NCI-H1417 (cell line): Measurements from ENCODE around the gene CUL5.
"Not testable (repeated sequence)": the region's sequence is repeated elsewhere in the genome, so short reads cannot be mapped to it uniquely, and the experiment has no call there.

Experiments
- DNase-seq, 3 experiments: peaks; one replicate each; lab custom pipeline; 2025; lab: John Stamatoyannopoulos, UW

The CUL5 gene

DNA sequence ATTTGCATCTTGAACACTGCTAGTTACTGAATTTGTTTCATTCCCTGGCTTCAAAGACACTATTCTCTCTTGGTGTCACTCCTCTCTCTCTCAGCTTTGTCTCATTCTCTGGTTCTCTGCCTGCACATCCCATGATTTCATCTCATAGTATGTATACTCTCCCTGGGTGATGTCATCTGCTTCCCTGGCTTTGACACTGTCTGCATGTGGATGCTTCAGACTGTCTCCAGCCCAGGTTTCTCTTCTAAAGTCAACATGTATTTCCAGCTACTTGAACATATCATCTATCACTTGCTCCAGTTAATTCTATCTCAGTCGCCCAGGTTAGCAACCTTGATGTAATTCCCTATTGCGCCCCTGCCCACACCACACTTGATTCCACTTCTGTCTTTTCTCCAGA, 103.4 kb downstream of the CUL5 start:
- no peak for DNase-seq

DNA sequence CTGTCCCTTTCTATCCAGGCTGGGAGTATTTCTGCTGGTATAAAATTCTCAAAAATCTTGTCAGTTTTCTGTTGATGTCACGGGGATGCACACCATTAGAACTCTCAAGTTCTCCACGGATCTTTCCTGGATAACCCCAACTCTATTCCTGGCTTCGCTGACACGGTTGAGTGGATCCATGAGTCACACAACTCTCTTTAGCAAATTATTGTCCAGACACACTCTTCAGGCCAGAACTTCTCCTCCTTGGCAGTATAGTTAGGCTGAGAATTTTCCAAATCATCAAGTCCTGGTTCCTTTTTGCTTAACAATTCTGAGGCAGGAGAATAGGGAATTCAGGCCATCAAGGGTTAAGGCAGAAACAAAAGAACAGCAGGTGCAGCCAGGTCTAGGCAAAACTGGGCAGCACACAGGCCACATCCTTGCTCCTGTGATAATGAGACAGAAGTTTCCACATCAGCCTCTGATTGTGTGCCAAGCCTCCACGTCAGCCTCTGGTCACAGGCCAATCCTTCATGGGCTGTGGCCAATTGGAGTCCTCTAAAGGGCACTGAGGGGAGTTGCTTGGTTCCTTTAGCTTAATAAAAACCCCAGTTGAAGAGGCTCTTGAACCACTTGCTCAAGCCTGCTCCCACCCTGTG, 106.9 kb downstream of the CUL5 start:
- DNase-seq, result peak; percentile 10 to 70 (median 54)

DNA sequence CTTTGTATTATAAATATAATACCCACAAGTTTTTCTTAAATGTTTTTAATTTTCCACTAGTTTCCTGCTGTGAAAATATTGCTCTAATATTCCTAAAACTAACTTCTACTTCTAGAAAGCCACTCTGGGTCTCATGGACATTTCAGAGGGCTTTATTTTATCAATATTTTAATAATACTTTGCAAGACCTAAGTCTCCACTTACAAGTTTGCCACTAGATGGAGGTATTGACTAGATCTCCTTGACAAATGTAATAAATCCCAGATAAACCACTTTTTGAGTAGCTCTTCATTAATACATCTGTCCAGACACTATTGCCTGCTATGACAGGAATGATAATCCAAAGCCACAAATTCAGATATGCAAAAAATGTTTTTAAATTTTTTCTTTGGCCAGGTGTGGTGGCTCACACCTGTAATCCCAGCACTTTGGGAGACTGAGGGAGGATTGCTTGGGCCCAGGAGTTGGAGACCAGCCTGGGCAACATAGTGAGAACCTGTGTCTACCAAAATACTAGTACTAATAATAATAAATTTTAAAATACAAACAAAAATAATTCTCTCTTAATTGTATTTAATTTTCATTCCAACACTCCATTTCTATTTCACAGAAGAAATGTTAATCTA, 109.2 kb downstream of the CUL5 start:
- DNase-seq, result peak in 1 of 3 experiments; percentile 71

DNA sequence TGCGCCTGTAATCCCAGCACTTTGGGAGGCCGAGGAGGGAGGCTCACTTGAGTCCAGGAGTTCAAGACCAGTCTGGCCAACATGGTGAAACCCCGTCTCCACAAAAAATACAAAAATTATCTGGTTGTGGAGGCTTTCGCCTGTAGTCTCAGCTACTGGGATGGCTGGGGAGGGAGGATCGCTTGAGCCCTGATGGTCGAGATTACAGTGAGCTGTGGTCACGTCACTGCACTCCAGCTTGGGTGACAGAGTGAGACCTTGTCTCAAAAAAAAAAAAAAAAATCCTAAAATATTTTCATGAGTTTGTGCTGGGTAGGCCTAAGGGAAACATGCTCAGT, 112.2 kb downstream of the CUL5 start:
- DNase-seq, result not testable (repeated sequence)

DNA sequence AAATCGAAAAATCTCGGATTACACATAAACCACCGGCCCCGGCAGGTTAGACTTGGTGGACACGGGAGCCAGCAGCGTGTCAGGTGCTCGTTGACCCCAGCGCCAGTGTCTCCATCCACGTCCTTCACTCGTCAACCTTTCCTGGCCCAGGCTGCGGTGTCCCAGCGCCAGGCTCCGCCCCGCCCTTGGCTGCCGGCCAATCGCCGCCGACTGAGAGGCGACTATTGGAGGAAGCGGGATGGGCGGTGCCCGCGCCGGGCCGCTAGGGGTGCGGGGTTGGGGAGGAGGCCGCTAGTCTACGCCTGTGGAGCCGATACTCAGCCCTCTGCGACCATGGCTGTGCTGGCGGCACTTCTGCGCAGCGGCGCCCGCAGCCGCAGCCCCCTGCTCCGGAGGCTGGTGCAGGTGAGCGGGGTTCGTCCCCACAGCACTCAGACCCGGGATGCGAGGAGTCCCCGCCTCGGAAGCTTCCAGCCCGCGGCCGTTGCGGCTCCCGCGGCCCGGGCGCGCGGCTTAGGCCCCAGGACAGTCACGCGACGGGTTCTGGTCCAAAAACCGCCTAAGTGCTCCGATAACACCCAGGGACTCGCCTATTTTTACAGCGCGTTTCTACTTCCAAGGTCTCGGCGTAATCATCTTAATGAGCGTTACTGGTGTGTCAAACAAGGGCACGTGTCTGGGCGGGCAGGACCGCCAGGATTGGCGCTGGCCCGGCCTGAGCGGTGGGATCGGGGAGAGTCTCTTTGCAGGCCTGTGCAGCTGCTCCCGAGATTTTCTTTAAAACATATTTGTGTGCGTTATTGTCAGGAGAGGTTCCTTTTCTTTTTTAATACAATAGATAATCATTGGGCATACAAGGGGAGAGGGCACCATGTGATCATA, 112.8 kb downstream of the CUL5 start, which contains the start of gene ACAT1:
Gene ACAT1, plus strand, starts transcription at position 294 of the 882 bp plus-strand sequence. Its CDS starts 40 bp downstream, at position 334.
- peak; percentile 88 to 97 (median 95) for DNase-seq

DNA sequence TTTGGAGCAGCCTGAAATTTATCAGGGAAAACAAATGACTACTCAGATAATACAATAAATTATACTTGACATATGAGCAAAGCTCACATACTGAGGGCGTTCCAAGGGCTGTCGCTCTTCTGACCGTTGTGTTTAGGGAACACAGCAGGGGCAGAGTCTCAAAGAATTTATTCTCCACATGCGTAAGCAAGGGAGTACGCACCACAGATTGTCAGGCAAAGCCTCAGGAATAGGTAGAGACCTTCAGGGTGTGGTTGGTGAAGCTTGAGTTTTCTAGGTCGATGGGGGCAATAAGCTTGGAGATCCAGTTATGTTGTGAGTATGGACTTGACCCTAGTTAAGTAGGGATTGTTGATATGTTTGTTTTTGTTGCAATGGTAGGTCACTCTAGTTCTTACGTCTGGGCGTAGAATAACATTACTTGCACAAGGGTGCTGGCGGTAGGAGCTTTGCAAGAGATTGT, 113.5 kb downstream of the CUL5 start:
- DNase-seq, result peak in 2 of 3 experiments; percentile 77 to 92

DNA sequence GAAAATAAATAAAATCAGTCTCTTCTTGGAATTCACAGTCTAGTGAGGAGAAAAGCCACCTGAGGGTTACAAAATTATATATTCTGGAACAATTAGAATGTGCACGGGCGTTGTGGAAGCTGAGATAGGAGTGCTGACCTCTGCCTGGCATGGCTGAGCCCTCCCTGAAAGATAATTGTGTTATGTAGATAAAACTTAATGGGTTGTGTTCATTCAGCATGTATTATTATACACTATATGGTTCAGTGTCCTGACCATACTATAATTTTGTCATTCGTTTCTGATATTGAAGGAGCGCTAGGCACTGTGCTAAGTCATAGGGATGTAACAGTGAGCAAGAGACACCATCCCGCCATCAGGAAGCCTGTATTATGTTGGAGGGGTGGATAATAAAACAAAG, 116.4 kb downstream of the CUL5 start:
- DNase-seq, result no peak

DNA sequence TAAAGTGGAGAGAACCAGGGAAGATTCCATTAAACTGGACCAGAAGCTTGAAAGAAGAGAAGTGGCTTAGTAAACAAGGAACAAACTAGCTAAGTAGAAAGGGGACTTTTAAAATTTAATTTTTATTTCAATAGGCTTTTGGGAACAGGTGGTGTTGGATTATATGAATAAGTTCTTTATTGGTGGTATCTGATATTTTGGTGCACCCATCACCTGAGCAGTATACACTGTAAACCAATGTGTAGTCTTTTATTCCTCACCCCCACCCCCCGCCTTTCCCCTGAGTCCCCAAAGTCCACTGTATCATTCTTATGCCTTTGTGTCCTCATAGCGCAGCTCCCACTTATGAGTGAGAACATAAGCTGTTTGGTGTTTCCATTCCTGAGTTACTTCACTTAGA, 120.1 kb downstream of the CUL5 start:
- DNase-seq, result no peak

DNA sequence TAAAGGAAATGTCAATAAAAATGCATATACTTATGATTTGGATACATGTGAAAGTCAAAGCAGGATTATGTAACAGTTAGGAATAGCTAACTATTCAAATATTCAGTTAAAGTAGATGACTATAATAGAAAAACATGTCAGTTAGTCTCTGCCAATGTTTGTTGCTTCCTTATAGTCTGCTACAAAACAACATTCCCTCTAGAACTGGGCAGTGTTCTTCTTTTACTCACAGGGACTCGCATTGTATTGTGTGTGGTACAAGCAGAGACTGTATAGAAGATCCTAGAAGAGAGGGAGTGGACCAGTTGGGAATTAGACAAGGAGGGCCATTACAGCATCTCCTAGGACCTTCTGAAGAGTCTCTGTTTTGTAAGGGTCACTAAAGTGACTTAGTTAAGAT, 123.3 kb downstream of the CUL5 start:
- no peak for DNase-seq

DNA sequence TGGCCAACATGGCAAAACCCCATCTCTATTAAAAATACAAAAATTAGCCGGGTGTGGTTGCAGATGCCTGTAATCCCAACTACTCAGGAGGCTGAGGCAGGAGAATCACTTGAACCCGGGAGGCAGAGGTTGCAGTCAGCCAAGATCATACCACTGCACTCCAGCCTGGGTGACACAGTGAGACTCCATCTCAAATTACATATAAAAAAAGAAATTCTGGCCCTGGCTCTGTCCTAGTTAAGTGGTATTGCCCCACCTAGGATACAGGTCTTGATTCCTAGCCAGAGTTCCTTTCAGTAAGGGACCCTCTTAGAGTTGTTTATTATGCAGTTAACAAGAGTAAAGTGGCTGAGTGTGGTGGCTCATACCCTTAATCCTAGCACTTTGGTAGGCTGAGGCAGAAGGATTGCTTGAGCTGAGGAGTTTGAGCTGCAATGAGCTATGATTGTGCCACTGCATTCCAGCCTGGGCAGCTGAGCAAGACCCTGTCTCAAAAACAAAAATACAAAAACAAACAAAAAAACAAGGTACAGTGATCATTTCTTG, 124.4 kb downstream of the CUL5 start:
- DNase-seq, result not testable (repeated sequence)

DNA sequence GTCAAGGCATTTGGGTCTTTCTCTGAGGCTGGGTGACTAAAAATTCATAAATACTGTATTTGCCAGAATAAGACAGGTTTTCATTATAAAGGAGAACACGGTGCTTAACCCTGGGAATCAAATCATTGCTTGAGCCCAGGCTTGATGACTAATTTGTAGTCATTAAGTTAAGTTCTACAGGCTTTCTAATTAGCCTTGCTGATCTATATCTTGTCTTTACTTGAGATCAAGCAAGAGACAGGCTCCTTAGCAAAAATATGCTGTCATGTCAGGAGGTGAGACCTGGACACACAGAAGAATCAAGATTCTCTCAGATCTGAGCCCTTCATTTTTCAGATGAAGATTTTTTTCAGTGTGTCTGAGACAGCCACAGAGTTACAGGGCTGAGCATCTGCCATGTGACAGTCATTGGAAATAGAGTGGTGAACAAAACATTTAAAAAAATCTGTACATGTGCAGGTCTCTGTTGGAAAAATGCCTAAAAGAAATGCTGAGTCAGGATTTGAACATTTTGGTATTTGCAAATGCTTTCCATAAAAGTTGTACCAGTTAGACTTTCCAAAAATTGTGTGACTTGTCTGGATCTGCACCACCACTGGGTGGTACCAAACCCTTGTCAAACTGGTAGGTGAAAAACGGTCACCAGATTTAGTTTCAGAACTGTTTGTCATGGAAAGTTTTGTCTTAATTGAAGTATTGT, 127.3 kb downstream of the CUL5 start:
- peak in 1 of 3 experiments; percentile 28 for DNase-seq

DNA sequence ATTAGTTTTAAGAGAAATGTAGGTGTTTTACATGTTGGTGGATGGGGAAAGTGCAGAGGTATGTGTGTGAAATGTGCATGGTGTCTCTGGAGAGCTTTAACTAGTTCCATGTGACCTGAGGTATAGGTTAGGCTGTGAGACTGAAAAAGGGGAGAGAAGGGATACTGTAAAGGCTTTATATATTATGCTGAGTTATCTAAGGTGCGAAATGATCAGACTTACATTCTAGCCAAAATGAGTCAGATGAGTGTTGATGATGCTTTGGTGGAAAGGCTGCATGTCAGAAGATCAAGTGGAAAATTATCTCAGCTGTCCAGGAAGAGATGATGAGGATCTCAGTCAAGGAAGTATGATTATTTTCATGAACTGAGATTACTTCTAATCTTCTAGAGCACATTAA, 128.5 kb downstream of the CUL5 start:
- no peak for DNase-seq

DNA sequence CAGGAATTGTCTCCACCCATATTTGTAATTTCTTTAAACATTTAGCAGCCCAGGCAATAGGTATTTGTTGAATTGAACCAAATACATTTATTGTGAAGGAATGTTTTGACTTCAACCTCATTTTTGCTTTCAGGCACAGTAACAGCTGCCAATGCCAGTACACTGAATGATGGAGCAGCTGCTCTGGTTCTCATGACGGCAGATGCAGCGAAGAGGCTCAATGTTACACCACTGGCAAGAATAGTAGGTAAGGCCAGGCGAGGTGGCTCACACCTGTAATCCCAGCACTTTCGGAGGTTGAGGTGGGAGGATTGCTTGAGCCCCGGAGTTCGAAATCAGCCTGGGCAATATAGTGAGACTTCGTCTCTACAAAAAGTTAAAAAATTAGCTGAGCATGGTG, 133.6 kb downstream of the CUL5 start:
- no peak for DNase-seq

DNA sequence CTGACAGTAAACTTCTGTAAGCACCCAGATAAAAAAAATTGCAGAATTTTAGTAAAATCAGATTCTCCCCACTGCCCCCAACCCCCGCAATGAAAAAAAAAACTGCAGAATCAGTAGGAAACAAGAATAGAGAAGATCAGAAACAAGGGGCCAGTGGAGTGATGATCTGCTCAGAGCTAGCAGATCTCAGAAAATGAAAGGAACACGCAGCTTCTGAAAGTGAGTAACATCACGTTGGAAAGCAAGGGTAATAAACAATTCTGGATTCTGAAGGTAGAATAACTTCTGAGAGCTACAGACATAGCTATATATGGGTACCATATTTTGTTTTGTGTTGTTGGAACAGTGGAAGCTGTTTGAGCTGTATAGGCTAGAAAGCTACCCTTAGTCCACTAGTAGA, 135.9 kb downstream of the CUL5 start:
- DNase-seq, result no peak

DNA sequence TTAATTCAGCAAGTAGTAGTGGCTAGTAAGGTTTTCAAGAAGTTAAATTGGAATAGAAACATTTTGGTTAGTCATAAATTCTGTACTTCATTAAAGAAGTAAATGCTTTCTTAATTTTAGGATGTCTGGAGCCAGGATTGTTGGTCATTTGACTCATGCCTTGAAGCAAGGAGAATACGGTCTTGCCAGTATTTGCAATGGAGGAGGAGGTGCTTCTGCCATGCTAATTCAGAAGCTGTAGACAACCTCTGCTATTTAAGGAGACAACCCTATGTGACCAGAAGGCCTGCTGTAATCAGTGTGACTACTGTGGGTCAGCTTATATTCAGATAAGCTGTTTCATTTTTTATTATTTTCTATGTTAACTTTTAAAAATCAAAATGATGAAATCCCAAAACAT, 138.5 kb downstream of the CUL5 start:
- DNase-seq, result no peak

DNA sequence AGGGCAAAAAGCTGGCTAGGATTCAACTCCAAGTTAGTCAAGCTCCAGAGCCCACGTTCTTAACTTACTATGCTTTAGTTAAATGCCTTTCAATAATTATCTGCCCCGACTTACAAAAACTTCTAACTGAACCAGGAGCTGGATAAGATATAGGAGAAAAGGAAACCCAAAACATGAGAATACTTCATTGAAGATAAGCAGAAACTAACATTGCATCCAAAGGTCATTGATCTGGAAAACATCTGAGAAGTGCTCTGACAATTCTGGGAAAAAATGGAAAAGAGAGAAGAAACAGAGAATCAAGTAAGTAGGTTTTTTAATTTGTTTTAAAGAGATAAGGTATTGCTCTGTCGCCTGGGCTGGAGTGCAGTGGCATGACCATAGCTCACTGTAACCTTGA, 139.9 kb downstream of the CUL5 start:
- no peak for DNase-seq

DNA sequence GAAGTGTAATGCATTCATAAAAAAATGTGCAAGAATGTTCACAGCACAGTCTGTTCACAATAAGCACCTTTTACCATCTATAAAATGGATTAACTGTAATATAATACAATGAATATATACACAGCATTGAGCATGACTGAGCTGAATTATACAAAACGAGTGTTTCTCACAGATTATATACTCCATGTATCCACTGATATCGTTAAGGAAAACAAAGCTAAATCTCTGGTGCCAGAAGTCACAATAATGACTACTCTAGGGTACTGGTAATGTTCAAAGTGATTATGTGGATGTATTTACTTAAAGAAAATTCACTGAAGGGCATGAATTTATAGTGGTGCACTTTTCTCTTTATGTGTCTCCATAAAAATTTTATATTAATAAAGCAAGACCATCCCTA, 145.9 kb downstream of the CUL5 start:
- no peak for DNase-seq
